ENCODE measurements around the gene TTLL10. TPM values are rescaled to one million over a fixed set of nuclear protein-coding genes. Genes with fewer than 3 reads are reported as not detected.

TTLL10 gene
- polyA plus RNA-seq, 1 donor (not counting 4 experiments of a cell fraction or from before 2014, with no cell fraction given): not detected

GRCh38 chr1:1244192-1244811 lies 70.6 kb downstream of the TTLL10 start:
- no peaks in the 10 kb centered on the region for H3K9me3 ChIP-seq (ENCODE audit: control insufficient read depth, low read depth, low read length)
- DNase-seq (ENCODE audit: low read depth, low spot score) (no peak), FAIRE-seq (no peak)
- peaks cover 2% of the 10 kb centered on the region for H3K4me1 ChIP-seq (ENCODE audit: control insufficient read depth, extremely low read depth, insufficient read depth, low read length)
- dilution Hi-C loops (cut with MboI; ENCODE audit: extremely low pct_ligation_motif_present, low sequenced_read_pairs): no loop called here
- TF ChIP-seq EZH2 (IDR thresholded peaks at IDR 0.05; ENCODE audit: low read length) (no peak), CTCF (optimal IDR thresholded peaks at IDR 0.05 in 1 of 3, IDR thresholded peaks at IDR 0.05 in 1 of 3, conservative IDR thresholded peaks at IDR 0.05 in 1 of 3; ENCODE audit: extremely low read depth in 1 of 3, insufficient read depth in 2 of 3, low read length in 3 of 3) (no peak)
- no peak overlapping the region for H2AFZ ChIP-seq (ENCODE audit: control insufficient read depth, low read length)
- H3K27ac ChIP-seq (ENCODE audit: control insufficient read depth, insufficient read depth, low read length): no peak overlapping the region
- no peaks in the 10 kb centered on the region for H3K9me1 ChIP-seq (ENCODE audit: control insufficient read depth, extremely low read depth, insufficient read depth, low read length)
- H4K20me1 ChIP-seq (ENCODE audit: control insufficient read depth, extremely low read depth, insufficient read depth, low read length): no peaks in the 10 kb centered on the region
- H3K4me2 ChIP-seq (ENCODE audit: control insufficient read depth, extremely low read depth, insufficient read depth, low read depth, low read length): no peak overlapping the region
- H3K36me3 ChIP-seq (ENCODE audit: control insufficient read depth in 2 of 2, extremely low read depth in 1 of 2, insufficient read depth in 2 of 2, low read length in 2 of 2): no peaks in the 10 kb centered on the region
- H3K4me3 ChIP-seq (ENCODE audit: control insufficient read depth in 2 of 3, extremely low read depth in 1 of 3, insufficient read depth in 2 of 3, low read depth in 1 of 3, low read length in 3 of 3): no peak overlapping the region
- H3K79me2 ChIP-seq (ENCODE audit: control insufficient read depth, insufficient read depth, low read length): no peaks in the 10 kb centered on the region
- peaks cover 20% of the 10 kb centered on the region for H3K27me3 ChIP-seq (ENCODE audit: control insufficient read depth, extremely low read depth, insufficient read depth, low read length)
- H3K9ac ChIP-seq (ENCODE audit: control insufficient read depth, extremely low read depth, insufficient read depth, low read length): no peak overlapping the region

- Histone ChIP-seq H3K27ac (ENCODE audit: control insufficient read depth, insufficient read depth, low read length) (no peak overlapping the region), H3K4me1 (ENCODE audit: control insufficient read depth, extremely low read depth, insufficient read depth, low read length) (peaks cover under 1% of the 10 kb centered on the region), H3K79me2 (ENCODE audit: control insufficient read depth, insufficient read depth, low read length) (no peaks in the 10 kb centered on the region), H4K20me1 (ENCODE audit: control insufficient read depth, extremely low read depth, insufficient read depth, low read length) (no peaks in the 10 kb centered on the region), H3K27me3 (ENCODE audit: control insufficient read depth, extremely low read depth, insufficient read depth, low read length) (peaks cover 14% of the 10 kb centered on the region), H3K36me3 (ENCODE audit: control insufficient read depth in 2 of 2, extremely low read depth in 1 of 2, insufficient read depth in 2 of 2, low read length in 2 of 2) (no peaks in the 10 kb centered on the region), H3K4me3 (ENCODE audit: control insufficient read depth in 2 of 3, extremely low read depth in 1 of 3, insufficient read depth in 2 of 3, low read depth in 1 of 3, low read length in 3 of 3) (no peak overlapping the region), H3K9ac (ENCODE audit: control insufficient read depth, extremely low read depth, insufficient read depth, low read length) (no peak overlapping the region), H3K9me3 (ENCODE audit: control insufficient read depth, low read depth, low read length) (no peaks in the 10 kb centered on the region), H2AFZ (ENCODE audit: control insufficient read depth, low read length) (no peak overlapping the region), H3K4me2 (ENCODE audit: control insufficient read depth, extremely low read depth, insufficient read depth, low read depth, low read length) (no peak overlapping the region), H3K9me1 (ENCODE audit: control insufficient read depth, extremely low read depth, insufficient read depth, low read length) (no peaks in the 10 kb centered on the region)
- dilution Hi-C loops (cut with MboI; ENCODE audit: extremely low pct_ligation_motif_present, low sequenced_read_pairs): no loop called here
- DNase-seq (ENCODE audit: low read depth, low spot score) (no peak), FAIRE-seq (no peak)
- TF ChIP-seq CTCF (optimal IDR thresholded peaks at IDR 0.05 in 1 of 3, IDR thresholded peaks at IDR 0.05 in 1 of 3, conservative IDR thresholded peaks at IDR 0.05 in 1 of 3; ENCODE audit: extremely low read depth in 1 of 3, insufficient read depth in 2 of 3, low read length in 3 of 3) (no peak), EZH2 (IDR thresholded peaks at IDR 0.05; ENCODE audit: low read length) (no peak)
Observed at GRCh38 chr1:1245178-1245816, 71.6 kb downstream of the TTLL10 start.

All from keratinocyte (primary cell).